22Rv1 (cell line): ENCODE measurements around the gene MEIS3.
A peak's percentile ranks its signal among the peaks of the same experiment; 100 is the strongest.

Experiments
- H3K27ac ChIP-seq: fragments of 450-650 bp; 2 replicates; pipeline ENCODE4 v1.5.1; 2017
- CTCF ChIP-seq: fragments of 450-650 bp; IDR thresholded peaks from 2 replicates; pipeline ENCODE4 v1.5.1; 2017; ENCODE audit warnings: mild to moderate bottlenecking
- ZFX ChIP-seq: fragments of 450-650 bp; IDR thresholded peaks from 2 replicates; pipeline ENCODE4 v1.6.1; 2017; ENCODE audit warnings: antibody characterized with exemption, borderline replicate concordance

The MEIS3 gene

GRCh38 chr19:47456721-47457474, 37.6 kb upstream of the MEIS3 start:
- TF ChIP-seq CTCF, result no peak
- no peak for TF ChIP-seq ZFX
- no peak overlapping the region for H3K27ac ChIP-seq

GRCh38 chr19:47450478-47450877, 31.2 kb upstream of the MEIS3 start:
- no peak overlapping the region for H3K27ac ChIP-seq

GRCh38 chr19:47448360-47448727, 29.0 kb upstream of the MEIS3 start:
- H3K27ac ChIP-seq, result no peak overlapping the region
- TF ChIP-seq ZFX, result no peak
- no peak for TF ChIP-seq CTCF

More at GRCh38 chr19:47450478-47450877, 31.2 kb upstream of the MEIS3 start:
- TF ChIP-seq ZFX, result no peak
- TF ChIP-seq CTCF, result no peak

- H3K27ac ChIP-seq, result peak overlapping the region; percentile 73
- TF ChIP-seq CTCF (no peak), ZFX (no peak)
These were observed 28.4 kb upstream of the MEIS3 start for GRCh38 chr19:47447470-47448359.

GRCh38 chr19:47446534-47447469, 27.5 kb upstream of the MEIS3 start:
- TF ChIP-seq CTCF, result no peak
- TF ChIP-seq ZFX, result no peak

GRCh38 chr19:47445937-47446402, 26.6 kb upstream of the MEIS3 start:
- peak overlapping the region; percentile 73 for H3K27ac ChIP-seq
- no peak for TF ChIP-seq CTCF
- TF ChIP-seq ZFX, result no peak

More at GRCh38 chr19:47446534-47447469, 27.5 kb upstream of the MEIS3 start:
- peak overlapping the region; percentile 73 for H3K27ac ChIP-seq
